Calu3 (cell line): ENCODE results near the gene USP10. TPM values are rescaled to one million over a fixed set of nuclear protein-coding genes. Genes with fewer than 3 reads are reported as not detected.

ENCODE experiments used
- BruUV-seq: library from RNA; stranded (reverse); fragments of 400-500 nt; replicated peaks from 2 replicates; lab custom pipeline; 2021; lab: Mats Ljungman, UMichigan
- CTCF ChIA-PET: fragments of 300-600 bp; sonication (Branson Sonifier 250); formaldehyde crosslinking; loops from one replicate; lab custom pipeline; 2022; ENCODE audit warnings: antibody characterized with exemption; lab: Charles Lee
- DNase-seq: peaks from one replicate; pipeline ENCODE4 v3.0.0; 2022
- H3K27ac Mint-ChIP-seq: one replicate; pipeline ENCODE4 v1.8.0; 2022; ENCODE audit warnings: mixed read lengths; ENCODE audit not compliant: unreplicated experiment
- H3K27me3 Mint-ChIP-seq: one replicate; pipeline ENCODE4 v1.8.0; 2022; ENCODE audit warnings: mixed read lengths; ENCODE audit not compliant: unreplicated experiment
- H3K36me3 Mint-ChIP-seq: one replicate; pipeline ENCODE4 v1.8.0; 2022; ENCODE audit warnings: mild to moderate bottlenecking, moderate library complexity, mixed read lengths; ENCODE audit not compliant: insufficient read depth, unreplicated experiment
- H3K4me1 Mint-ChIP-seq: one replicate; pipeline ENCODE4 v1.8.0; 2022; ENCODE audit warnings: mild to moderate bottlenecking, low read depth, mixed read lengths; ENCODE audit not compliant: unreplicated experiment
- H3K4me3 Mint-ChIP-seq: one replicate; pipeline ENCODE4 v1.8.0; 2022; ENCODE audit warnings: mild to moderate bottlenecking, low read depth, moderate library complexity, mixed read lengths; ENCODE audit not compliant: unreplicated experiment
- H3K9me3 Mint-ChIP-seq: one replicate; pipeline ENCODE4 v1.8.0; 2022; ENCODE audit warnings: low read depth, mixed read lengths; ENCODE audit not compliant: unreplicated experiment
- CTCF ChIP-seq: fragments of 200-600 bp; IDR thresholded peaks from one replicate; pipeline ENCODE4 v1.8.0; 2022; ENCODE audit warnings: antibody characterized with exemption; ENCODE audit not compliant: unreplicated experiment
- intact Hi-C: fragments of 100-400 bp; cut with micrococcal nuclease; formaldehyde crosslinking; loops from one replicate; pipeline ENCODE4 v1.10.0; 2022; ENCODE audit not compliant: unreplicated experiment
- total RNA-seq: library from RNA; stranded (reverse); gene quantifications from 2 replicates; pipeline ENCODE4 v1.2.3, GENCODE V29; 2022

The USP10 gene
- total RNA-seq, 1 experiment from 2014 or later, result 141 TPM

- BruUV-seq, result no TSS peak
- H3K36me3 Mint-ChIP-seq, result peaks cover 11% of the 10 kb centered on the region
These were observed 91.3 kb downstream of the USP10 start for GRCh38 chr16:84791088-84791487.

GRCh38 chr16:84791501-84791900 lies 91.7 kb downstream of the USP10 start:
- Mint-ChIP-seq H3K27me3 (no peaks in the 10 kb centered on the region), H3K27ac (no peak overlapping the region), H3K4me1 (peaks cover 2% of the 10 kb centered on the region), H3K4me3 (no peak overlapping the region), H3K9me3 (no peaks in the 10 kb centered on the region), H3K36me3 (peaks cover 6% of the 10 kb centered on the region)
- no peak for DNase-seq
- no TSS peak for BruUV-seq
- intact Hi-C loops, result no loop called here
- CTCF ChIA-PET, result no interaction called here
- TF ChIP-seq CTCF, result no peak

More at GRCh38 chr16:84791088-84791487, 91.3 kb downstream of the USP10 start:
- no peak for TF ChIP-seq CTCF
- CTCF ChIA-PET, result no interaction called here
- Mint-ChIP-seq H3K27me3 (no peaks in the 10 kb centered on the region), H3K9me3 (no peaks in the 10 kb centered on the region), H3K4me3 (no peak overlapping the region), H3K27ac (no peak overlapping the region), H3K4me1 (peaks cover 6% of the 10 kb centered on the region)
- no peak for DNase-seq
- intact Hi-C loops, result no loop called here

GRCh38 chr16:84794186-84794585 lies 94.4 kb downstream of the USP10 start:
- Mint-ChIP-seq H3K4me1 (no peaks in the 10 kb centered on the region), H3K27me3 (no peaks in the 10 kb centered on the region), H3K9me3 (no peaks in the 10 kb centered on the region), H3K36me3 (peaks cover 6% of the 10 kb centered on the region), H3K27ac (no peak overlapping the region), H3K4me3 (no peak overlapping the region)
- CTCF ChIA-PET, result no interaction called here
- BruUV-seq, result no TSS peak
- intact Hi-C loops, result no loop called here
- DNase-seq, result no peak
- no peak for TF ChIP-seq CTCF

- Mint-ChIP-seq H3K4me3 (no peak overlapping the region), H3K9me3 (no peaks in the 10 kb centered on the region), H3K27ac (no peak overlapping the region), H3K4me1 (no peaks in the 10 kb centered on the region), H3K27me3 (no peaks in the 10 kb centered on the region), H3K36me3 (peaks cover 4% of the 10 kb centered on the region)
- no peak for DNase-seq
- intact Hi-C loops, result no loop called here
- TF ChIP-seq CTCF, result no peak
- no TSS peak for BruUV-seq
- CTCF ChIA-PET, result no interaction called here
These were observed 94.8 kb downstream of the USP10 start for GRCh38 chr16:84794626-84795025.
